GM18499 (cell line): ENCODE measurements around the gene CSN3.

ENCODE experiments used
- ATAC-seq: cut with Tn5 transposase; IDR thresholded peaks from one replicate; pipeline ENCODE4 v1.9.1; 2021; ENCODE audit warnings: moderate number of reproducible peaks; ENCODE audit not compliant: insufficient read depth, unreplicated experiment

The CSN3 gene

GRCh38 chr4:70288651-70289050, 46.3 kb downstream of the CSN3 start:
- ATAC-seq, result no peak

DNA sequence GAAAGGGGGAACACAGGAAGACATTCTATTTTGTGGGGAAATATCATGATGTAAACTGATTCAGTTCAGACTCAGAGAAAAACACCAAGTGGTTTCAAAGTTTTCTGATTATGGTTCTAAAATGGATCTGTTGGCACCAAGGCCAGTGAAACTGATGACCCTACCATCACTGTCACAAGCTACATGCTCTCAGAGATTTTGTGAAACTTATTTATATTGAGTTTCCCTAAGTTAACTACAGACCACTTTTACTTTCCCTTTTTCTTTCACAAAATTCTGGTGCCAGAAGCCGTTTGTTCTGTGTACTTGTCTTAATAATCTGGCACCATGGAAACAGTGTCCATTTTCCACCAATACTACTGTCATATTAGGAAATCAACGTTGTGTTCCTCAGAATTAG, 48.9 kb downstream of the CSN3 start:
- ATAC-seq, result no peak

DNA sequence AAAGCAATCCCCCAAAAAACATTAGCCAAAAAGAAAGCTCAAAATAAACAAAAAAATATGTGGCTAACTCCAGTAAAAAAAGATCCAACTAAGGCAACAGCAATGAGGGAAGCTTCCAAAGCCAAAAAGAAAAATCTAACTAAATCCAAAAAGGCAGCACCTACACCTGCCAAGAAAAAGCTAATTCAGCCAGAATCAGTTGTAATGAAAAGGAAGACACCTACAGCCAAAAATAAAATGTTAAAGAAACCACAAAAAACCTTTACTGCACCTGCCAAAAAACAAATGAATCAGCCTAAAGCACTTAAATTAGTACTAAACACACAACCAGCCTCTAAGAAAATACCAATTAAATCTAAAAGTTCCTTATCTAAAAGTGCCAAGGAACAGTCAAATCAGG, 55.2 kb downstream of the CSN3 start:
- no peak for ATAC-seq

GRCh38 chr4:70298051-70298450, 55.7 kb downstream of the CSN3 start:
- no peak for ATAC-seq

- ATAC-seq, result no peak
Observed at GRCh38 chr4:70299643-70300042, 57.2 kb downstream of the CSN3 start.

- ATAC-seq, result no peak
Observed at GRCh38 chr4:70300215-70300614, 57.8 kb downstream of the CSN3 start.
